Pons (tissue), 1 donor: ENCODE measurements around the gene CCDC8.
"Not testable (repeated sequence)": the region's sequence is repeated elsewhere in the genome, so short reads cannot be mapped to it uniquely, and the experiment has no call there.

Experiments used
- DNase-seq: peaks from one replicate; pipeline ENCODE4 v3.0.0-alpha.2; 2016; ENCODE audit warnings: low spot score

The CCDC8 gene

GRCh38 chr19:46383171-46383815 is 30.1 kb downstream of the CCDC8 start:
- DNase-seq, result no peak

GRCh38 chr19:46381756-46382345 is 31.5 kb downstream of the CCDC8 start:
- no peak for DNase-seq

GRCh38 chr19:46381346-46381745 is 32.0 kb downstream of the CCDC8 start:
- no peak for DNase-seq

GRCh38 chr19:46380690-46381089 is 32.7 kb downstream of the CCDC8 start:
- no peak for DNase-seq

- DNase-seq, result peak; percentile 50
Measured at GRCh38 chr19:46378268-46378667, 35.1 kb downstream of the CCDC8 start.

GRCh38 chr19:46376241-46377153 is 36.9 kb downstream of the CCDC8 start:
- DNase-seq, result no peak

GRCh38 chr19:46375476-46376067 is 37.8 kb downstream of the CCDC8 start:
- DNase-seq, result not testable (repeated sequence)

- no peak for DNase-seq
Measured at GRCh38 chr19:46374536-46375475, 38.6 kb downstream of the CCDC8 start.

- DNase-seq, result no peak
Measured at GRCh38 chr19:46373491-46374359, 39.6 kb downstream of the CCDC8 start.

- no peak for DNase-seq
Measured at GRCh38 chr19:46372901-46373490, 40.4 kb downstream of the CCDC8 start.

- no peak for DNase-seq
Measured at GRCh38 chr19:46371371-46371901, 41.9 kb downstream of the CCDC8 start.

- DNase-seq, result no peak
Measured at GRCh38 chr19:46369817-46370216, 43.5 kb downstream of the CCDC8 start.

GRCh38 chr19:46368116-46368515 is 45.2 kb downstream of the CCDC8 start:
- DNase-seq, result no peak

GRCh38 chr19:46367426-46367825 is 45.9 kb downstream of the CCDC8 start:
- DNase-seq, result no peak

- DNase-seq, result no peak
Measured at GRCh38 chr19:46366620-46367292, 46.6 kb downstream of the CCDC8 start.

- DNase-seq, result no peak
Measured at GRCh38 chr19:46365561-46365960, 47.8 kb downstream of the CCDC8 start.

- no peak for DNase-seq
Measured at GRCh38 chr19:46364359-46364758, 49.0 kb downstream of the CCDC8 start.

GRCh38 chr19:46361915-46362314 is 51.4 kb downstream of the CCDC8 start:
- no peak for DNase-seq
